DLD1 (cell line): ENCODE results near the gene RILP.

Experiments
- in situ Hi-C: cut with HindIII; loops from 2 replicates; pipeline ENCODE4 v1.10.0; 2017; ENCODE audit warnings: low sequenced_read_pairs

RILP gene

DNA sequence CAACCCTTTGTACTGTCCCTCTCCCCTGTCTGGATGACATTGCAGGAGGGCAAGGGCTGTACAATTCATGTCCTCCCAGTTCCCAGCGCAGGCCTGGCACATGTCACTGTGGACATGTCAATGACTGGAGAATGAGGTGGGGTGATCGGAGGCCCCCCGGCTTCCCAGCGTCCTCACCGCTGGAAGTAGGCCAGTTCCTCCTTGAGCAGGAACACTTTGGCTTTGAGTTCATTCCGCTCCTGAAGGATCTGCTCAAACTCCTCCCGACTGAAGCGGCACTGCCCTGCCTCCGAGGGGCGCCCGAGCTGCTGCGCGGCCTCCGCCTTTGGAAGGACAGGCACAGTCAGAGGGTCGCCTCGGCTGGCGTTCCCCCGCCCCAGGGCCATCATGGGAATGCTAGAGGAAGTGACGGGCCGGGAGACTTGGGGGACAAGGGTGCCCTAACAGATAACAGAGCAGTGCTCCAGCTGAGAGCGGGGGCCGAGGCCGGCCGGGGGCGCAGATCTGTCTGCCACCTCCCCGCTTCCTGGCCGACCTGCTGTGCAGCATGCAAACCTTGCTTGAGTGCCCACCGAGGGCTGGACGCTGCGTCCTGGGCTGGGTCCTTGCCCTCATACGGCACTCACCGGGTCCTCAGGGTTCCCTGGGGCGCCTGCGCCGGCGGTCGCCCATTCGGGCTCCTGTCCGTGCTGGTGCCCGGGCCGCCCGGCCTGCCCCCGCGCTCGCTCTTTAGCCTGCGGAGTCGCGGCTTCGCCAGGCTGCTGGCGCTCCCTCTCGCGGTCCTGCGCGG lies 1.3 kb downstream of the RILP start:
- in situ Hi-C loops = no loop called here

DNA sequence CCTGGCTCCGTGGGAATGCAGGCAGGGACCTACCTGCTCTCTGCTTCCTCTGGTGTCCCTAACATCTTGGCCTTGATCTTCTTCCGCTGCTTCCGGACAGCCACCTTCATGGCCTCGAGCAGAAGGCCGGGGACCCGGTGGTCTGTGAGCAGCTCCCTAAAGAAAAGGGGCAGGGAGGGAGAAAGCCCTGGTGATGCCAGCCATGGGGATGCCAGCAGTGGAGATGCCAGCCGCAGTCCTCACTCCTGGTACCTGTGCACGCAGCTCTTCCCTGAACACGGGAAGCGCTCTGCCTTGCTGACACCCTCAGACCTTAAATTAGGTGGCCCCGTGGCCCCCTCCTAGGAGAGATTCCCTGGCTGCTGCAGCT lies 1.9 kb downstream of the RILP start:
- in situ Hi-C loops = no loop called here

GRCh38 chr17:1646199-1646875 lies 3.3 kb downstream of the RILP start:
- in situ Hi-C loops = no loop called here

- in situ Hi-C loops = no loop called here
These were observed 4.2 kb downstream of the RILP start, which contains the start of gene SCARF1 for GRCh38 chr17:1645207-1646171. SCARF1 (minus strand) TSS chr17:1645732; CDS start chr17:1645697, 35 bp downstream.

- in situ Hi-C loops = no loop called here
These were observed 5.0 kb downstream of the RILP start for GRCh38 chr17:1644493-1645206.

DNA sequence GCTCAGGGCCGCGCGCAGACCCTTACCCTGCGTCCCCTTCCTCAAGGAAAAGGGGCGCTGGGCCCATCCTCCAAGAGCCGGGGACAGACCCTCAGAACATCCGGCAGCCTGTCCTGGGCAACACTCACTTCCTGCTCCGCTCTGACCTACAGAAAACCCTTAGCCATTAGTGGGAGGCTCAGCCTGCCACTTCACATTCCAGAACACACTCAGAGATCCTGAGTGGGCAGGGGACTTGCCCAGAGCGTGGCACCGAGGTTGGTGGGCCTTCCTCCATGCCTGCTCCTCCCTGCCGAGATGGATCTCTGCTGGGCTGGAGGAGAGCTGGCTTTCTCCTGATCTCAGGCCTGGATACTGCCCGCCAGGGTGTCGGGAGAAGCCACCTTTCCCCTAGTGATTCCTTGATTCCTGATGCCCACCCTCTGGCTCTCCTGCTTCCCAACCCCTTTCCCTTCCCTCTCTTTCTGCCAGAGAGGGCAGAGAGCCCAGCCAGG lies 5.6 kb downstream of the RILP start:
- in situ Hi-C loops = no loop called here

DNA sequence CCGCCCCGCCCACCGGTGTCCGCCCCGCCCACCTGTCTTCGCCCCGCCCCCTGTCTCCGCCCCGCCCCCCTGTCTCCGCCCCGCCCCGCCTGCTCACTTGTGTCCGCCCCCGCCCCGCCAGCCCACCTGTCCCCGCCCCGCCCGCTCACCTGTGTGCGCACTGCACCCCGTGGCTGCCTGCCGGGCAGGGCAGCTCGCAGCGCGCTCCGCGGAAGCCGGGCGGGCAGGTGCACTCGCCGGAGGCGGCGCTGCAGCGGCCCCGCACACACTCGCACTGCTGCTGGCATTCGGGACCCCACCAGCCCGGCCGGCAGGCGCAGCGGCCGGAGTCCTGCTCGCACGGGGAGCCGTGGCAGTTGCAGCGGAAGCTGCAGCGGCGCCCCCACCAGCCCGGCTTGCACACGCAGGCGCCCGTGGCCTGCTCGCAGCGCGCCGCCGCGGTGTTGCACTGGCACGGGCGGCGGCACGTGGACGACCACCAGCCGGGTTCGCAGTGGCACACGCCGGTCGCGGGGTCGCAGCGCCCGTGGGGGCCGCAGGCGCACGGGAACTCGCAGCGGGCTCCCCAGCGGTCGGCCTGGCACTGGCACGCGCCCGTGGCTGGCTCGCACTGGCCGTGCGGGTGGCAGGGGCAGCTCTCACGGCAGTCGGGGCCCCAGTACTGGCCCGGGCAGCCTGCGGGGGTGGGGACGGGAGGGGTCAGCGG lies 6.2 kb downstream of the RILP start:
- in situ Hi-C loops = no loop called here

DNA sequence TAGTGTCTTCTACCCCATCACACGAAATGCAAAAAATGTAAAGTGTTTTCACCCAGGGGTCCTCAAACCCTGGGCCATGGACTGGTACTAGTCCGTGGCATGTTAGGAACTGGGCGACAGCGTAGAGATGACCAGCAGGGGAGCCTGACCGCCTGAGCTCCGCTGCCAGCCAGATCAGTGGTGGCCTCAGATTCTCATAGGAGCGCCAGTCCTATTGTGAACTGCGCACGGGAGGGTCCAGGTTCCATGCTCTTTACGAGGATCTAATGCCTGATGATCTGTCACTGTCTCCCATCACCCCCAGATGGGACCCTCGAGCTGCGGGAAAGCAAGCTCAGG lies 8.6 kb downstream of the RILP start:
- in situ Hi-C loops = no loop called here

GRCh38 chr17:1640329-1641064 lies 9.2 kb downstream of the RILP start:
- in situ Hi-C loops = no loop called here

DNA sequence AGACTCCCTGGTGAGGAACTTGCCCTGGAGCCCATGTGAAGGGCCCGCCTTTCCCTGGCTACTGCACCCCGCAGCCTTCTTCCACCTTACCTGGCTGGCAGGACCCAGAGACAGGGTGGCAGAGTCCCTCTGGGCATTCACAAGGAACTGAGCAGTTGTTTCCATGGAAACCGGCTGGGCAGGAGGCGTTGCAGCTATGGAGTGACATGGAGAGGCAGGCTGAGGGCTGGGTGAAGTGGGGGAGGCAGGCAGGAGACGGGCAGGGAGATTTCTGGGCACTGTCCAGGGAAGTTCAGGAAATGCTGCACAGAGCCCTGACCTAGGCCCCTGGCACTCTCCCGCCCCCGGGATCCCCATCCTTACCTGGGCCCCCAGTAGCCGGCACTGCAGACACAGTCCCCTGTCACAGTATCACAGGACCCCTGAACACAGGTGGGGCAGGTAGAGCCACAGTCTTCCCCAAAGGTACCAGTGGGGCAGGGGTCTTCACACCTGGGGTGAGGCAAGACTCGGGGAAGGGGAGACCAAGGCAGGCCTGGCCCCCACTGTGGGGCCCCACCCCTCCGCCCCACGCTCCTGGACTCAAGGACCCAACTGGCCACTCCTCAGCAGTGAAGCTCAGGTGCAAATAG lies 10.0 kb downstream of the RILP start:
- in situ Hi-C loops = no loop called here

DNA sequence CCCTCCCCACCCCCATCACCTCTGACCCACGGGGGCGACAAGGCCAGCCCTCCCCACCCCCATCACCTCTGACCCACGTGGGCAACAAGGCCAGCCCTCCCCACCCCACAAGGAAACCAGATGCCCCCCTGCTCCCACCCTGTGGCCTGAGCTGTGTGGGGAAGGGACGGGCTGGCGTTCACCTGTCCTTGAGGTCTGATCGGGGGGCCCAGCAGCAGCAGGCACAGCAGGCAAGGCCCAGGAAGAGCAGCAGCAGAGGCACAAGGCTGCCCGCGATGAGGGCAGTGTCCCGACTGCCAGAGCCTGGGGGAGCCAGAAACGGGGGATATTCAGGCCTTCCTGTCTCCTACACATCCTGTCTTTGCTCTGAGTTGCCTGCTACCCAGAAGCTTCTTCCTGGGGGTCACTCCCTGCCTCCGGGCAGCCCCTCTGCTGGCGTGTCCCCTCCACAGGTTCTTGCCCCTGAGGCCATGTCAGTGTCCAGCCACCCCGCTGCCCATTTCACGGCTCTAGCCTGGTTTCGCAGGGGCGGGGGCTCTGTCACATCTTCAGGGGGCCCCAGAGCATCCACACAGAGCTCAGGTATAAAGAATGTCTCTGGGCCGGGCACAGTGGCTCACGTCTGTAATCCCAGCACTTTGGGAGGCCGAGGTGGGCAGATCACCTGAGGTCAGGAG lies 10.9 kb downstream of the RILP start:
- in situ Hi-C loops = no loop called here

- in situ Hi-C loops = no loop called here
These were observed 11.5 kb downstream of the RILP start for GRCh38 chr17:1638171-1638590.

- in situ Hi-C loops = no loop called here
These were observed 12.9 kb downstream of the RILP start for GRCh38 chr17:1636732-1637285.

DNA sequence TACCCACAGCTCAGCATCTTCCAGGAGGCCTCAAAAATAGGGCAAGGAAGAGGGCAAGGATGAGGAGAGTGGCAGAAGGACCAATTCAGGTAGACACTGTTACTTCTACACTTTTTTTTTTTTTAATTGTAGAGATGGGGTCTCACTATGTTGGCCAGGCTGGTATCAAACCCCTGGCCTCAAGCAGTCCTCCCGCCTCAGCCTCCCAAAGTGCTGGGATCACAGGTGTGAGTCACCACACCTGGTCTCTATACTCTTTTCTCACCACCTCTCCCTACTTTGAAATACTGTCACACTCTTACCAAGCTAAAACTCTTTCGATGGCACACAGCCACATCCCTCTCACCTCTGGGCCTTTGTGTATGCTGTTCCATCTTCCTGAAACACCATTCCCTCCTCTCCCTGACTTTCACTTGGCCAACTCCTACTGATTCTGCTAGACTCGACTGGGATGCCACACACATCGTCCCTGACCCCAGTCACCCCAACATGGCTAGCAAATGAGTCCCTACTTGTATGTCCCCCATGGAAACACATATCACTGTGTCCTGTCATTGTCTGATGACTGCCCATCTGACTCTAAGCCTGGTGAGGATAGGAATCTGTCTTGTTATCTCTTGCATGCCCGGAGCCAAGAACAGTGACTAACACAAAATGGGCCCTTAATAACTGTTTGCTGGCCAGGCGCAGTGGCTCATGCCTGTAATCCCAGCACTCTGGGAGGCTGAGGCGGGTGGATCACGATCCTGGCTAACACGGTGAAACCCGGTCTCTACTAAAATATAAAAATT lies 13.8 kb downstream of the RILP start:
- in situ Hi-C loops = no loop called here

DNA sequence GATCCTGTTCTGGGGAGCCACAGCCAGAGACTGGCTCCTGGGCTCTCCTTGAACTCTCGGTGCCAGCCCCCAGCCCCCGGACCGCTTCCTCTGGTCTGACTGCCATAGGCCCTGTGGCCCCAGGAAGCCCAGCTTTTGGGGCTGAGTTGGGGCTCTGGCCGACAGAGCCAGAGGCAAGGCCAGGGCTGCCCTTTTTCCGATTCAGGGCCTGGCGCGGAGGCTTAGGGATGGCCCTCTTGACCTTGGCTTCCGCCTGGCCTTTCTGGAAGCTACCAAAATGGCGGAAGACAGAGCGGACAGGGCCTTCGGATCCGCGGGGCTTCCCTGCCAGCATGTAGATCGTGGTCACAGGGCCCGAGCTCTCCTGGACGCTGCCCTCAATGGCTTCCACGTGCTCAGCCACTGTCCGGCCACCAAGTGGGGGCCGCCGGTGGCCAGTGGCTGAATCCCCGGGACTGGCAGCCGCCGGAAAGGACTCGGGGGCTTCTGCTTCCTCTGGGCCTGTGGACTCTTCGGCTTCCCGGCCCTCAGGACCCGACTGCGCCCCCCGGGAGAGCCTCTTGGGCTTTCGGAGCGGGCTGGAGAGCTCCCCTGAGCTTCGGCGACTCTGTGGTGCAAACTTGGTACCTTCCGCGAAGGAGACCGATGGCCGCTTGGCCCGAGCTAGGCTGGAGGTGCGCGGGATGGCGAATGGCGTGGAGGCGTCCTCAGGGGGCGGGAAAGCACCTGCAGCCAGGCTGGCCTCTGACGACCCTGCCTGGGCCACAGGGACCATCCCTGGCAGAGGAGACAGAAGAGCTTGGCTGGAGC lies 14.6 kb downstream of the RILP start:
- in situ Hi-C loops = no loop called here

- in situ Hi-C loops = no loop called here
These were observed 19.0 kb downstream of the RILP start for GRCh38 chr17:1630662-1631061.
